ENCODE results near the gene GBP1. TPM values are rescaled to one million over a fixed set of nuclear protein-coding genes. Genes with fewer than 3 reads are reported as not detected.
"Not testable (repeated sequence)": the region's sequence is repeated elsewhere in the genome, so short reads cannot be mapped to it uniquely, and the experiment has no call there.

The GBP1 gene
- total RNA-seq, 1 experiment from 2014 or later = 27.0 TPM

- Mint-ChIP-seq H3K36me3 (ENCODE audit: insufficient read depth, unreplicated experiment) (no peaks in the 10 kb centered on the region), H3K27me3 (ENCODE audit: unreplicated experiment) (no peaks in the 10 kb centered on the region), H3K4me3 (ENCODE audit: low read depth, unreplicated experiment) (no peak overlapping the region), H3K4me1 (ENCODE audit: low read depth, unreplicated experiment) (peaks cover 13% of the 10 kb centered on the region), H3K27ac (ENCODE audit: unreplicated experiment) (no peak overlapping the region), H3K9me3 (ENCODE audit: low read depth, unreplicated experiment) (no peaks in the 10 kb centered on the region)
- intact Hi-C loops (cut with micrococcal nuclease; ENCODE audit: unreplicated experiment) = no loop called here
- TF ChIP-seq, protein P1, sequence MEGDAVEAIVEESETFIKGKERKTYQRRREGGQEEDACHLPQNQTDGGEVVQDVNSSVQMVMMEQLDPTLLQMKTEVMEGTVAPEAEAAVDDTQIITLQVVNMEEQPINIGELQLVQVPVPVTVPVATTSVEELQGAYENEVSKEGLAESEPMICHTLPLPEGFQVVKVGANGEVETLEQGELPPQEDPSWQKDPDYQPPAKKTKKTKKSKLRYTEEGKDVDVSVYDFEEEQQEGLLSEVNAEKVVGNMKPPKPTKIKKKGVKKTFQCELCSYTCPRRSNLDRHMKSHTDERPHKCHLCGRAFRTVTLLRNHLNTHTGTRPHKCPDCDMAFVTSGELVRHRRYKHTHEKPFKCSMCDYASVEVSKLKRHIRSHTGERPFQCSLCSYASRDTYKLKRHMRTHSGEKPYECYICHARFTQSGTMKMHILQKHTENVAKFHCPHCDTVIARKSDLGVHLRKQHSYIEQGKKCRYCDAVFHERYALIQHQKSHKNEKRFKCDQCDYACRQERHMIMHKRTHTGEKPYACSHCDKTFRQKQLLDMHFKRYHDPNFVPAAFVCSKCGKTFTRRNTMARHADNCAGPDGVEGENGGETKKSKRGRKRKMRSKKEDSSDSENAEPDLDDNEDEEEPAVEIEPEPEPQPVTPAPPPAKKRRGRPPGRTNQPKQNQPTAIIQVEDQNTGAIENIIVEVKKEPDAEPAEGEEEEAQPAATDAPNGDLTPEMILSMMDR (IDR thresholded peaks at IDR 0.05; ENCODE audit: unreplicated experiment) = no peak
- no peak for DNase-seq
- CTCF ChIA-PET = no interaction called here
- no TSS peak for BruUV-seq (replicated peaks)
Measured at GRCh38 chr1:89051955-89052312, 13.1 kb downstream of the GBP1 start.

DNA sequence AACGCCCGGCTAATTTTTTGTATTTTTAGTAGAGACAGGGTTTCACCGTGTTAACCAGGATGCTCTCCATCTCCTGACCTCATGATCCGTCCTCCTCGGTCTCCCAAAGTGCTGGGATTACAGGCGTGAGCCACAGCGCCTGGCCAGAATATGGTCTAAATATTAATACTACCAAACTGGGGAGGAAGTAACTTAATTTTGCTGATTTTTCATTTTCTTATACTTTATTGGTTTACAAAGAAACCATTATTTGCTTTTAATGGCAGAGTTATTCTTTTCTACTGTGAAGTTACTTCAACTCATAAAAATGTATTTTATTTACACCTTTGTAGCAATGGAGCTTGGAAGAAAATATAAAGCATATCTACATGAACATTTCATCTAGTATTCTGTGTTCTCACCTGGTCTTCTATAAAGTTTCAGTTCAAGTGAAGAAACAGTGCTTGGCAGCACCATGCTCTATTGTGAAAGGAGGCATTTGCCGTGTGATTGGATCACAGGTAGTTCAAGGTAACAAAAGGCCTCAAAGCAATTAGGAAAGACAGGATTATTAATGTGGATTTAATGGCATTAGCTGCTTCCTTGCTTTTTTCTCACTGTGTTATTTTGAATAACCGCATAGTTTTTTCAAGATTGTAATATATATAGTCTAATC is 13.6 kb downstream of the GBP1 start:
- CTCF ChIA-PET = no interaction called here
- DNase-seq = no peak
- peaks cover 13% of the 10 kb centered on the region for H3K4me1 Mint-ChIP-seq (ENCODE audit: low read depth, unreplicated experiment)
- no peak overlapping the region for H3K27ac Mint-ChIP-seq (ENCODE audit: unreplicated experiment)
- no peaks in the 10 kb centered on the region for H3K9me3 Mint-ChIP-seq (ENCODE audit: low read depth, unreplicated experiment)
- H3K36me3 Mint-ChIP-seq (ENCODE audit: insufficient read depth, unreplicated experiment) = no peaks in the 10 kb centered on the region
- no TSS peak for BruUV-seq (replicated peaks)
- H3K27me3 Mint-ChIP-seq (ENCODE audit: unreplicated experiment) = no peaks in the 10 kb centered on the region
- no peak overlapping the region for H3K4me3 Mint-ChIP-seq (ENCODE audit: low read depth, unreplicated experiment)
- TF ChIP-seq, protein P1 (IDR thresholded peaks at IDR 0.05; ENCODE audit: unreplicated experiment) = no peak
- intact Hi-C loops (cut with micrococcal nuclease; ENCODE audit: unreplicated experiment) = no loop called here

- H3K36me3 Mint-ChIP-seq (ENCODE audit: insufficient read depth, unreplicated experiment) = no peaks in the 10 kb centered on the region
- CTCF ChIA-PET = no interaction called here
- H3K27me3 Mint-ChIP-seq (ENCODE audit: unreplicated experiment) = no peaks in the 10 kb centered on the region
- no peak overlapping the region for H3K4me3 Mint-ChIP-seq (ENCODE audit: low read depth, unreplicated experiment)
- peaks cover 13% of the 10 kb centered on the region for H3K4me1 Mint-ChIP-seq (ENCODE audit: low read depth, unreplicated experiment)
- no peak overlapping the region for H3K27ac Mint-ChIP-seq (ENCODE audit: unreplicated experiment)
- DNase-seq = no peak
- no peaks in the 10 kb centered on the region for H3K9me3 Mint-ChIP-seq (ENCODE audit: low read depth, unreplicated experiment)
- intact Hi-C loops (cut with micrococcal nuclease; ENCODE audit: unreplicated experiment) = no loop called here
- BruUV-seq (replicated peaks) = no TSS peak
- TF ChIP-seq, protein P1 (IDR thresholded peaks at IDR 0.05; ENCODE audit: unreplicated experiment) = no peak
Measured at GRCh38 chr1:89050649-89051033, 14.4 kb downstream of the GBP1 start.

DNA sequence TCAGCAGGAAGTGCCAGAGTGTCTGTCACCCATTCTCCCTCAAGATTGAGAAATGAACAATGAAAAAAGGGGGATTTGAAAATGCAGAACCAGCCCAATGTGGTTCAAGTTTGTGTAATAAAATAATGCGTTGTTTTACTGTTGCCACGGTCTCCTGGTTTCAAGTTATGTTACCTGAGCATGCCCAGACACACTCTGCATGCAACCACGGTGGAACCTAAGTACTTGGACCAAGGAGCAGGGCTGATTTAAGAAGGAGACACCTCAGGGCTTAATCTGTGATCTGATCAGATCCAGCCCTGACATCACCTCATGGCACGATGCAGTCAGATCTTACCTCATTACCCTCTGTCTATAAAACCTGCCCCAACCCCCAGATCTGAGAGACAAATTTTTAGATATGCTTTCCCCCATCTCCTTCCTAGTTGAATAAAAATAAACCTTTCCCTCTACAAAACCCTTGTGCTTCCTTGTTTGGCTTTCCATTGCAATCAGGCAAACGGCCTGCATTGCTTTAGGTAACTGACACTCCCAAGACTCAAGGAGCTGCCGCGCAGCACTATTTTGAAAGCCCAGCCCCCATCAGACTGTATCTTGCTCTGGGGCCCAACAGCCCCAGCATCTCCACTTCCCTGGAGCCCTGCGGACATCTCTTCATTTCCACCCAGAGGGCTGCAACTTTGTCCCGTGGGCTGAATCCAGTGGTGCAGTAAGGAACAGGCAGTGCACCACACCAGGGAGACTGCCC is 14.9 kb downstream of the GBP1 start:
- not testable (repeated sequence) for H3K4me1 Mint-ChIP-seq (ENCODE audit: low read depth, unreplicated experiment); BruUV-seq (replicated peaks)

GRCh38 chr1:89049187-89049586 is 15.8 kb downstream of the GBP1 start:
- CTCF ChIA-PET; H3K9me3 Mint-ChIP-seq (ENCODE audit: low read depth, unreplicated experiment); BruUV-seq (replicated peaks); H3K4me1 Mint-ChIP-seq (ENCODE audit: low read depth, unreplicated experiment); H3K4me3 Mint-ChIP-seq (ENCODE audit: low read depth, unreplicated experiment); H3K27ac Mint-ChIP-seq (ENCODE audit: unreplicated experiment); DNase-seq; H3K27me3 Mint-ChIP-seq (ENCODE audit: unreplicated experiment); H3K36me3 Mint-ChIP-seq (ENCODE audit: insufficient read depth, unreplicated experiment); intact Hi-C loops (cut with micrococcal nuclease; ENCODE audit: unreplicated experiment): not testable (repeated sequence)

More for the DNA sequence above, 14.9 kb downstream of the GBP1 start:
- intact Hi-C loops (cut with micrococcal nuclease; ENCODE audit: unreplicated experiment); H3K36me3 Mint-ChIP-seq (ENCODE audit: insufficient read depth, unreplicated experiment); H3K4me3 Mint-ChIP-seq (ENCODE audit: low read depth, unreplicated experiment); DNase-seq; CTCF ChIA-PET; H3K27ac Mint-ChIP-seq (ENCODE audit: unreplicated experiment); H3K9me3 Mint-ChIP-seq (ENCODE audit: low read depth, unreplicated experiment); H3K27me3 Mint-ChIP-seq (ENCODE audit: unreplicated experiment): not testable (repeated sequence)

Measured in Calu3 (cell line).